GM18868 (cell line): Measurements from ENCODE around the gene EPAS1.

ENCODE experiments used
- ATAC-seq: cut with Tn5 transposase; IDR thresholded peaks from one replicate; pipeline ENCODE4 v1.9.1; 2021; ENCODE audit warnings: mild to moderate bottlenecking, moderate library complexity; ENCODE audit not compliant: unreplicated experiment

Gene EPAS1

DNA sequence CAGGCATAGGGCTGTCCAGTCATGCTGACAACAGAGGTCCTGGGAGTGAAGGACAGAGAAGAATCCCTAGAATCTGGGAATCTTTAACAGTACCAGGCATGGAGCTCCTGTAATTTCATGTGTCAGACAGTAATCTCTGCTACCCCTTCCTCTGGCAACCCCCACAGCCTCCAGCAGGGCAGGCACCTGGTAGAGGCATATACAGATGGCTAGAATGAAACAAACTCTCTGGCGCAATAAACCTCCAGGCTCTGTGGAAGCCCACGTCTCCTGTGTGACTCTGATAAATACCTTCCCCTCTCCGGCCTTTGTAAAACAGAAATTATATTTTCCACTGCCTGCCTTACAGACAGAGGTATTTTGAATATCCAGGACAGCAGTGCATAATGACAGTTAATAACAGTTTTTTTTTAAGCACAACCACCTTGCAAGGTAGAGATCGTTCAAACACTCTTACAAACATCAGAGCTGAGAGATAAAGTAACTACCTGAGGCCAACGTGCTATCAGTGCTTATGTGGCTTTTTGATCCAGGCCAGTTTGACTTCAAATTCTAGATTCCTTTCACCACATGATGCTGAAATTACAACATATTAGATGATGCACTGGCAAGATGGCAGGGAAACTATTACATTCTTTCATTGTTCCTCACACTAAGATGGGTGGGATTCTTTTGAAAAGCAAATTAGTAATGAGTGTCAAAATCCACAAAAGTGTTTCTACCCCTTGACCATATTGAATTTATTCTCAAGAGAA is 134.5 kb downstream of the EPAS1 start:
- ATAC-seq, result no peak

DNA sequence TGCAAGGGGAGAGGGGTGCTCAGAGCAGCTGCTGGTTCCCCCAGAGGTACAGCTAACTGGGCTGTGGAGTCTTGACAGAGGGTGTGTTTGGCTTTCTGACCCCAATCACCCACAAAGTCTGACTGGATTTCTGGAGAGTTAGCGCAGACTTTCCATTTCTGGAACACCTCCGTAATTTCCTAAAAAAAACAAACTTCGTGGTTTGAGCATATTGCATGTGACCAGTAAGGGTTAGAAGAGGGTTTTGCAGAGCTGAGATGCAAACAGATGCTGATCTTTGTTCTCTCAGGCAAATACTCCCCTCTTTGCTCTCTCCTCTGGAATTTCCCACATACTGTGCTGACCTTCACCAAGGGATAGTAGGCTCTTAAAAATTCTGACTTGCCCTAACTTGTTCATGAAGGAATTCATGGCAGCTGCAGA is 137.7 kb downstream of the EPAS1 start:
- ATAC-seq, result no peak

- no peak for ATAC-seq
These were observed 138.1 kb downstream of the EPAS1 start for GRCh38 chr2:46435353-46435752.

DNA sequence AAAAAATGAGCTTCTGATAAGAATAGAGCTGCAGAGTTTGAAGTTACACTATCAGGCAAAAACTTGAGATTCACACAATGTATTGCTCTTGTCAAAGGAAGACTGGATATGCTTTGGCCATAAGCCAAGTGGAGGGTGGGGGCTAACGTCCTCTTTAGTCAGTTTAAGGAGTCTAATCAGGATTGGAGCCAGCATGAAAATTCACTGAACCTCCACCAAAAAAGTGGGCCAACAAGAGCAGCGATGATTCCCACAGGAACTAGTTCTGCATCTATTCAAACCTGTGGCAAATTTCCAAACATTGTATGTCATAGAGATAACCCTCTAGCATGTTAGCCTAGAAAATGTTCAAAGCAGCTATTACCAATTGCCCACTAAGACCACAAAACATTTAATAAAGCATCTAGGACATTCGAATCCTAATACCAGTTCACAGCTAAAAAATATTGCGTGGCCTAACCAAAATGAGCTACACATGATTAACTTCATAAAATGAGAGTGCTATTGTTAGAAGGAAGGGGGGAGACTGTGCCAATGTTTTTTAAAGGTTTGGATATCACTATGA is 138.7 kb downstream of the EPAS1 start:
- ATAC-seq, result no peak
